ENCODE results near the gene CHURC1. TPM values are rescaled to one million over a fixed set of nuclear protein-coding genes. Genes with fewer than 3 reads are reported as not detected.

Gene CHURC1
- total and polyA plus RNA-seq, 2 of the 13 experiments (the other 11 are each of a cell fraction or from before 2014, with no cell fraction given): 41.1 to 74.4 TPM

- TF ChIP-seq ZNF18 (CRISPR knock-in tag; IDR thresholded peaks at IDR 0.05; ENCODE audit: insufficient replicate concordance) (no peak), HNF1A (IDR thresholded peaks at IDR 0.05; ENCODE audit: low read depth) (no peak; the same call in 1 of the 2 replicates), HNF1A (CRISPR knock-in tag; IDR thresholded peaks at IDR 0.05; ENCODE audit: borderline replicate concordance) (0 out of 2 replicates have a peak, but pooled peaks have one; percentile 3), ASH2L (IDR thresholded peaks at IDR 0.05; ENCODE audit: insufficient read length, low read depth, low read length) (no peak), HES4 (CRISPR knock-in tag; IDR thresholded peaks at IDR 0.05; ENCODE audit: borderline replicate concordance) (0 out of 2 replicates have a peak, but pooled peaks have one; percentile 68), ATF5 (CRISPR knock-in tag; IDR thresholded peaks at IDR 0.05; ENCODE audit: low read depth) (no peak), PPARG (CRISPR knock-in tag; conservative IDR thresholded peaks at IDR 0.05) (peak; percentile 52; the same call in 1 of the 2 replicates), MED1 (CRISPR knock-in tag; IDR thresholded peaks at IDR 0.05) (peak; percentile 54), ZNF644 (CRISPR knock-in tag; IDR thresholded peaks at IDR 0.05; ENCODE audit: low read depth) (peak; percentile 45; the same call in 1 of the 2 replicates), ZNF598 (CRISPR knock-in tag; IDR thresholded peaks at IDR 0.05; ENCODE audit: borderline replicate concordance) (no peak), ZNF280D (CRISPR knock-in tag; IDR thresholded peaks at IDR 0.05) (0 out of 2 replicates have a peak, but pooled peaks have one; percentile 28), HNF1B (CRISPR knock-in tag; IDR thresholded peaks at IDR 0.05) (peak; percentile 67; the same call in 1 of the 2 replicates)
These were observed 33.7 kb downstream of the CHURC1 start (continued) for GRCh38 chr14:64947710-64948611.
